ENCODE data around the gene DNAJC3. TPM values are rescaled to one million over a fixed set of nuclear protein-coding genes. Genes with fewer than 3 reads are reported as not detected.
"Not testable (repeated sequence)": the region's sequence is repeated elsewhere in the genome, so short reads cannot be mapped to it uniquely, and the experiment has no call there.

DNAJC3 gene
- total RNA-seq, 1 donor from 2014 or later, result 23.5 TPM

DNA sequence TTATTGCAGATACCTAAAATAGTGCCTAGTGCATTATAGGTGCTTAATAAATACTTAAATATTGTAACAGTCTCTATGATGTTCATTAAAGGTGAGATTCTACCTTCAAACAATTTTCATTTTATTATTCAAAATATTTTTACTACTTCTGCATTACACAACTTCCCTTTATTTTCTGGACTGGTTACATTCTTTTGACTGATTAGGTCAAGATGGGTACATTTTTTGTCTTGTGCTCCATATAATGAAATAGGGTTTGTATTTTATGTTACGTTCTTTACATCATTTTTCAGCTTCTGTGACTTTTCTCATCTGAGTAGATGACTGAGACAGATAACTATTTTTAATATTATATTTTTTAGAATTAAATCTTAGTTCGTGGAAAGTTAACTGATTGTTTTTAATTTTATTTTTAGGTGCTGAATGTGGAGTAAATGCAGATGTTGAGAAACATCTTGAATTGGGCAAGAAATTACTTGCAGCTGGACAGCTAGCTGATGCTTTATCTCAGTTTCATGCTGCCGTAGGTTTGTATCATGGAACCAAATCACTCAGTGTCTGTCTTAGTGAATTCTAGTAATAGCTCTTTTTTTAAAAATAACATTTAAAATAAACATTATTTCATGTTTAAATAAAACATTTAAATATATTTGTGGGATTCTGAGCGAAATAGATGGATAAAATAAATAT is 32.0 kb downstream of the DNAJC3 start:
- Histone ChIP-seq H3K9ac (ENCODE audit: low read depth in 1 of 3, low read length in 3 of 3) (no peak overlapping the region), H3K9me3 (ENCODE audit: control insufficient read depth in 3 of 3, low read length in 3 of 3) (no peaks in the 10 kb centered on the region), H3K4me1 (ENCODE audit: control insufficient read depth in 3 of 3, insufficient read depth in 3 of 3, low read length in 3 of 3) (peaks cover 0 to 6% (median 3%) of the 10 kb centered on the region in 3 donors), H3K4me3 (ENCODE audit: low read length in 3 of 3) (no peak overlapping the region), H3K27ac (ENCODE audit: low read depth, low read length) (no peak overlapping the region), H3K27me3 (ENCODE audit: control insufficient read depth in 3 of 3, insufficient read depth in 3 of 3, low read length in 3 of 3) (no peaks in the 10 kb centered on the region), H3K36me3 (ENCODE audit: control insufficient read depth in 3 of 3, insufficient read depth in 3 of 3, low read length in 3 of 3) (peaks cover 6 to 12% (median 8%) of the 10 kb centered on the region in 3 donors)

DNA sequence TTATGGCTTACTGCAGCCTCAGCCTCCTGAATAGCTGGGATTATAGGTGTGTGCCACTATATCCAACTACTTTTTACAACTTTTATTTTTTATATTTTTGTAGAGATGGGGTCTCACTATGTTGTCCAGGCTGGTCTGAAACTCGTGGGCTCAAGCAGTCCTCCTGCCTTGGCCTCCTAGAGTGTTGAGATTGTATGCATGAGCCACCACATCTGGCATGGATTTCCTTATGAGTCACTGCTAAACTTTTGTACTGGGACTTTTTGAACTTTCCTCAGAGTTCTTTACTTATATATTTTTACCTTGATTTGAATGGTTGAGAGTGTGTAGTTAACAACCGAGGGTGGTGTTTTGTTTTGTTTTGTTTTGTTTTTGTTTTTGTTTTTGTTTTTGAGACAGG is 33.4 kb downstream of the DNAJC3 start:
- Histone ChIP-seq H3K4me3 (ENCODE audit: low read length in 3 of 3) (no peak overlapping the region), H3K27ac (ENCODE audit: low read depth, low read length) (no peak overlapping the region), H3K27me3 (ENCODE audit: control insufficient read depth in 3 of 3, insufficient read depth in 3 of 3, low read length in 3 of 3) (no peaks in the 10 kb centered on the region), H3K9me3 (ENCODE audit: control insufficient read depth in 3 of 3, low read length in 3 of 3) (no peaks in the 10 kb centered on the region), H3K36me3 (ENCODE audit: control insufficient read depth in 3 of 3, insufficient read depth in 3 of 3, low read length in 3 of 3) (peaks cover 6 to 12% (median 8%) of the 10 kb centered on the region in 3 donors), H3K9ac (ENCODE audit: low read depth in 1 of 3, low read length in 3 of 3) (no peak overlapping the region), H3K4me1 (ENCODE audit: control insufficient read depth in 3 of 3, insufficient read depth in 3 of 3, low read length in 3 of 3) (no peaks in the 10 kb centered on the region)

DNA sequence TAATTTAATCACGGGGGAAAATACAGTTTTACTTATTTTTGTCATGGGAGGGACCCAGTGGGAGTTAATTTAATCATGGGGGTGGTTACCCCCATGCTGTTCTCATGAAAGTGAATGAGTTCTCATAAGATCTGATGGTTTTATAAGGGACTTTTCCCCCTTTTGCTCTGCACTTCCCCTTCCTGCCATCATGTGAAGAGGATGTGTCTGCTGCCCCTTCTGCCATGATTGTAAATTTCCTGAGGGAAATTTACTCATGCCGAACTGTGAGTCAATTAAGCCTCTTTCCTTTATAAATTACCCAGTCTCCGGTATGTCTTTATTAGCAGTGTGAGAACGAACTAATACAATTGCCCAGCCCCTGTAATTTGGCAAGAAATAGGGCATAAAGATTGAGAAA is 35.9 kb downstream of the DNAJC3 start:
- H3K9ac ChIP-seq (ENCODE audit: low read depth in 1 of 3, low read length in 3 of 3); H3K27me3 ChIP-seq (ENCODE audit: control insufficient read depth in 3 of 3, insufficient read depth in 3 of 3, low read length in 3 of 3); H3K4me1 ChIP-seq (ENCODE audit: control insufficient read depth in 3 of 3, insufficient read depth in 3 of 3, low read length in 3 of 3); H3K4me3 ChIP-seq (ENCODE audit: low read length in 3 of 3); H3K27ac ChIP-seq (ENCODE audit: low read depth, low read length); H3K9me3 ChIP-seq (ENCODE audit: control insufficient read depth in 3 of 3, low read length in 3 of 3): not testable (repeated sequence)
- peaks cover 6 to 15% (median 8%) of the 10 kb centered on the region in 3 donors for H3K36me3 ChIP-seq (ENCODE audit: control insufficient read depth in 3 of 3, insufficient read depth in 3 of 3, low read length in 3 of 3)

DNA sequence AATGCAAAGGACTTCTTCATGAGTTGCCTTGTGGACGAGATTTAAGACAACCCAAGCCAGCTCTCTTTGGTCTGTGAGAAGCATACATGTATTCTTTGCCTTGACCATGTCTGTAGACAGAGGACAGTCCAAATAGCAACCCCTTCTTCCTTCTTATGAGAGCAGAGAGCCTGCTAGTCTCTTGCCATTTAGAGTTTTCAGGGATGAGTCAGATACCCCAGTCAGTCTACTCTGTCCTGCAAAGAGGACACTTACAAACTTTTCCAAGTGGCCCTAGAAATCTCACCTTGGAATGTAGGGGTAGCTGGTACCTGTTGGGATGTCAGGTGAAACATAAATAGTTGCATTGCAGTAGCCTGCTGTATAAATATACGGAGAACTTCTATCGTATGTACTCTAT is 36.7 kb downstream of the DNAJC3 start:
- no peaks in the 10 kb centered on the region for H3K9me3 ChIP-seq (ENCODE audit: control insufficient read depth in 3 of 3, low read length in 3 of 3)
- no peak overlapping the region for H3K27ac ChIP-seq (ENCODE audit: low read depth, low read length)
- H3K9ac ChIP-seq (ENCODE audit: low read depth in 1 of 3, low read length in 3 of 3), result no peak overlapping the region
- H3K27me3 ChIP-seq (ENCODE audit: control insufficient read depth in 3 of 3, insufficient read depth in 3 of 3, low read length in 3 of 3), result no peaks in the 10 kb centered on the region
- H3K36me3 ChIP-seq (ENCODE audit: control insufficient read depth in 3 of 3, insufficient read depth in 3 of 3, low read length in 3 of 3), result peaks cover 6 to 15% (median 8%) of the 10 kb centered on the region in 3 donors
- H3K4me3 ChIP-seq (ENCODE audit: low read length in 3 of 3), result no peak overlapping the region
- no peaks in the 10 kb centered on the region for H3K4me1 ChIP-seq (ENCODE audit: control insufficient read depth in 3 of 3, insufficient read depth in 3 of 3, low read length in 3 of 3)

DNA sequence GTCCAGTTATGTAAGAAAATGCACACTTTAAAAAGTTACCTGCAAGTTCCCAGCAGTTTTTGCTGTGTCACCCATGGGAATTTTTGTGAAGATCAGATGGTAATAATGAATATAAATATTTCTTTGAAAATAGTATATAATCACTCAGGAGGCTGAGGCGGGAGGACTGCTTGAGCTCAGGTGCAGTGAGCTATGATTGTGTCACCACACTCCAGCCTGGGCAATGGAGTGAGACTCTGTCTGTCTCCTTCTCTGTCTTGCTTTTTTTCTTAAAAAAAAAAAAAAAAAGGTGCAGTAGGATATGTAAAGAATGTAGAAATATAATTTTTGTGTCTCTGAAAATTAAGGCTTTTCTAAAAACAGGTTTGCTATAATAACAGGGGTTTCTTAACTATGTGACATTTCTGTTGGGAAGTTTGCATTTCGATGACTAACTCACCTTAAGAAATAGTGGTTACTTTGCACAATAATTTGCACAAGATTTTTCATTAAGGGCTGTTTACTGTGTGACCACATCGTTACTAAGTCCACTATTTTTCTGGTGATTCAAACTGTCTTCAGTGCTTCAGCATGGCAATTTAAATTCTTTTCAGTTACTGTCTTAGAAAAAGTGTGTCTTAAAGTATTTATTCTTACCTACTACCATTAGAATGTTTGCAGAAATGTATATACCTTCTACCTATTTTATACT is 37.3 kb downstream of the DNAJC3 start:
- H3K27me3 ChIP-seq (ENCODE audit: control insufficient read depth in 3 of 3, insufficient read depth in 3 of 3, low read length in 3 of 3), result no peaks in the 10 kb centered on the region
- H3K4me1 ChIP-seq (ENCODE audit: control insufficient read depth in 3 of 3, insufficient read depth in 3 of 3, low read length in 3 of 3), result no peaks in the 10 kb centered on the region
- peaks cover 6 to 15% (median 8%) of the 10 kb centered on the region in 3 donors for H3K36me3 ChIP-seq (ENCODE audit: control insufficient read depth in 3 of 3, insufficient read depth in 3 of 3, low read length in 3 of 3)
- H3K9me3 ChIP-seq (ENCODE audit: control insufficient read depth in 3 of 3, low read length in 3 of 3), result no peaks in the 10 kb centered on the region
- no peak overlapping the region for H3K4me3 ChIP-seq (ENCODE audit: low read length in 3 of 3)
- H3K9ac ChIP-seq (ENCODE audit: low read depth in 1 of 3, low read length in 3 of 3), result no peak overlapping the region
- no peak overlapping the region for H3K27ac ChIP-seq (ENCODE audit: low read depth, low read length)

DNA sequence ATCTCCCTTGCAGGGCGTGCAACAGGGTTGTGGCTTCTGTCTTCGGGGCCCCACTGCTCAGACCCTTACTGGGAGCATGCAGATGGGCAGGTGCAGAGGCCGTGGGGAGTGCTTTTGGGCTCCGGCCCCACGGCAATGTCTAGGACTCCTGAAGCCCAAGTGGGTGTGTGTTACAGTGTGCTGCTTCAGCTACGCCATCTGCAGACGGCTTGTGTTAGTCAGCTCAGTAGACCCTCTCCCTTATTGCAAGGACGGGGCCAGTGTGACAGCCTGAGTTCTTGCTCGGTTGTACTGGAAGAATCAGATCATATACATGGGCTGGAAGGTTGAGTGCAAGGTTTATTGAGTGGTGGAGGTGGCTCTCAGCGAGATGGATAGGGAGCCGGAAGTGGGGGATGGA is 39.3 kb downstream of the DNAJC3 start:
- H3K27ac ChIP-seq (ENCODE audit: low read depth, low read length), result no peak overlapping the region
- H3K27me3 ChIP-seq (ENCODE audit: control insufficient read depth in 3 of 3, insufficient read depth in 3 of 3, low read length in 3 of 3), result no peaks in the 10 kb centered on the region
- peaks cover 4 to 15% (median 8%) of the 10 kb centered on the region in 3 donors for H3K36me3 ChIP-seq (ENCODE audit: control insufficient read depth in 3 of 3, insufficient read depth in 3 of 3, low read length in 3 of 3)
- no peak overlapping the region for H3K4me3 ChIP-seq (ENCODE audit: low read length in 3 of 3)
- no peak overlapping the region for H3K9ac ChIP-seq (ENCODE audit: low read depth in 1 of 3, low read length in 3 of 3)
- H3K4me1 ChIP-seq (ENCODE audit: control insufficient read depth in 3 of 3, insufficient read depth in 3 of 3, low read length in 3 of 3), result no peaks in the 10 kb centered on the region
- H3K9me3 ChIP-seq (ENCODE audit: control insufficient read depth in 3 of 3, low read length in 3 of 3), result no peaks in the 10 kb centered on the region

DNA sequence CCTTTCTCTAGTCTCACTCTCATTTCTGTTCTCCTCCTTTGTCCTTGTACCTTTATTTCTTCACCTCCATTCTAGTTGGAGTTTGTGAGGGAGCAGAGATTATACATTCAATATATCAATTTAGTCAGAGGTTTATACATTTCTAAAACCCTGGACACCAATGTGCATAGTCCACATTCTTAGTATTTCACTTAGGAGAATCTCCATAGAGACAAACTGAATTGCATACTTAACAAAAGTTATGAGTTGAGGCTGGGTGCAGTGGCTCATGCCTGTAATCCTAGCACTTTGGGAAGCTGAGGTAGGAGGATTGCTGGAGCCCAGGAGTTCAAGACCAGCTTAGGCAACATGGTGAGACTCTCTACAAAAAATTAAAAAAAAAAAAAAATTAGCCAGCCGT is 45.3 kb downstream of the DNAJC3 start:
- Histone ChIP-seq H3K9ac (ENCODE audit: low read depth in 1 of 3, low read length in 3 of 3) (no peak overlapping the region), H3K4me1 (ENCODE audit: control insufficient read depth in 3 of 3, insufficient read depth in 3 of 3, low read length in 3 of 3) (no peaks in the 10 kb centered on the region), H3K27me3 (ENCODE audit: control insufficient read depth in 3 of 3, insufficient read depth in 3 of 3, low read length in 3 of 3) (no peaks in the 10 kb centered on the region), H3K9me3 (ENCODE audit: control insufficient read depth in 3 of 3, low read length in 3 of 3) (no peaks in the 10 kb centered on the region), H3K4me3 (ENCODE audit: low read length in 3 of 3) (no peak overlapping the region), H3K27ac (ENCODE audit: low read depth, low read length) (no peak overlapping the region), H3K36me3 (ENCODE audit: control insufficient read depth in 3 of 3, insufficient read depth in 3 of 3, low read length in 3 of 3) (peaks cover 0 to 2% (median 0%) of the 10 kb centered on the region in 3 donors)

DNA sequence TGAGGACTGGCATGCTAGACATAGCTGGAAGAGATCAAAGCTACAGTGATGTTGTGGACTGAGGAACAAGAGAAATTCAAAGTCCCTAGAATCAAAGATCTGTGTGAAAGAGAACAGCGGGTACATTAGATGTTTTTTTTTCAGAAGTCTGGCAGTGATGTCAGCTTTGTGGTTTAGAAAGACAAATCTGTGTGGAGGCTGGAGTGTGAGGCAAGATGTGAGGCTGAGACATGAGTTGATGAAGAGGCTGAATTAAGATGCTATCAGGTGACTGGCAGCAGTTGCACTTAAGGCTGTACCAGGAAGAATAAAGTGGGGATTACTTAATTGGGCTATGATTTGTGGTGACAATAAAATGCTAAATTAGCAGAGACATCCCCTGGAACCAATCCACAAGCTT is 46.5 kb downstream of the DNAJC3 start:
- Histone ChIP-seq H3K4me3 (ENCODE audit: low read length in 3 of 3) (no peak overlapping the region), H3K9me3 (ENCODE audit: control insufficient read depth in 3 of 3, low read length in 3 of 3) (no peaks in the 10 kb centered on the region), H3K36me3 (ENCODE audit: control insufficient read depth in 3 of 3, insufficient read depth in 3 of 3, low read length in 3 of 3) (peaks cover 0 to 2% (median 0%) of the 10 kb centered on the region in 3 donors), H3K4me1 (ENCODE audit: control insufficient read depth in 3 of 3, insufficient read depth in 3 of 3, low read length in 3 of 3) (no peaks in the 10 kb centered on the region), H3K9ac (ENCODE audit: low read depth in 1 of 3, low read length in 3 of 3) (no peak overlapping the region), H3K27me3 (ENCODE audit: control insufficient read depth in 3 of 3, insufficient read depth in 3 of 3, low read length in 3 of 3) (no peaks in the 10 kb centered on the region), H3K27ac (ENCODE audit: low read depth, low read length) (no peak overlapping the region)

DNA sequence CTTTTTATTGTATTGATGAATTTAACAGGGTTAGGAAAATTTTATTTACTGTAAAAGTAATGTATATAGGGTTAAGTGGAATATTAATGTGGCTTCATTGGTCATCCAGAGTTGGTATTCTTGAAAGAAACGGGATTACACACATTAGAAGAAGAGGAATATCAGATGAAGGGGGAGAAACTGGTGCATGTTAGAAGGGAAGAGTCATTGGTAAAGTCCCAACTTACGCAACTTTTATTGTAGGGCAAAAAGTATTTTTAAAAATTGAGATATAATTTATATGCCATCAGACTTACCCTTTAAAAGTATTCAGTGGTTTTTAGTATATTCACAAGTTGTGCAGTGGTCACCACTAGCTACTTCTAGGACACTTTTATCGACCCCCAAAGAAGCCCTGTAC is 47.3 kb downstream of the DNAJC3 start:
- Histone ChIP-seq H3K9ac (ENCODE audit: low read depth in 1 of 3, low read length in 3 of 3) (no peak overlapping the region), H3K27ac (ENCODE audit: low read depth, low read length) (no peak overlapping the region), H3K36me3 (ENCODE audit: control insufficient read depth in 3 of 3, insufficient read depth in 3 of 3, low read length in 3 of 3) (peaks cover 0 to 2% (median 0%) of the 10 kb centered on the region in 3 donors), H3K4me1 (ENCODE audit: control insufficient read depth in 3 of 3, insufficient read depth in 3 of 3, low read length in 3 of 3) (no peaks in the 10 kb centered on the region), H3K9me3 (ENCODE audit: control insufficient read depth in 3 of 3, low read length in 3 of 3) (no peaks in the 10 kb centered on the region), H3K4me3 (ENCODE audit: low read length in 3 of 3) (no peak overlapping the region), H3K27me3 (ENCODE audit: control insufficient read depth in 3 of 3, insufficient read depth in 3 of 3, low read length in 3 of 3) (no peaks in the 10 kb centered on the region)

DNA sequence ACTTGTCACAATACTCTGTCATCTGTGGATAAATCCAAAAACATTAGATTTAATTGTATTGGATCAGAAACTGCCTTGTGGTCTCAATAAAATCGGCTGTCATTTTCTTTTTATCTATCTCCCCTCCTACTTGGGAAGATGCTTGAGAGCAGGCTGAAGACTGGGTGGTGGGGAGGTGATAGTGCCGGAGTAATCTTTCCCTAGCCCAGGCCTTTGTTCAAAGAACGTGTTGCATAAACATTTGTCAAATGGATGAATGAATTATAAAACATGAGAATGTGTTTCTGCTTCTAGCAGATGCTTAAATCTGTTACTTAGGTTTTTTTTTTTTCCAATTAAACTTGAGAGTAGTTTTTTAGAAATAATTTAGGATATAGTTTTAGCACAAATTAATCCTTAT is 49.9 kb downstream of the DNAJC3 start:
- Histone ChIP-seq H3K27ac (ENCODE audit: low read depth, low read length) (no peak overlapping the region), H3K4me3 (ENCODE audit: low read length in 3 of 3) (no peak overlapping the region), H3K27me3 (ENCODE audit: control insufficient read depth in 3 of 3, insufficient read depth in 3 of 3, low read length in 3 of 3) (no peaks in the 10 kb centered on the region), H3K9me3 (ENCODE audit: control insufficient read depth in 3 of 3, low read length in 3 of 3) (no peaks in the 10 kb centered on the region), H3K36me3 (ENCODE audit: control insufficient read depth in 3 of 3, insufficient read depth in 3 of 3, low read length in 3 of 3) (peaks cover 0 to 2% (median 0%) of the 10 kb centered on the region in 3 donors), H3K4me1 (ENCODE audit: control insufficient read depth in 3 of 3, insufficient read depth in 3 of 3, low read length in 3 of 3) (no peaks in the 10 kb centered on the region), H3K9ac (ENCODE audit: low read depth in 1 of 3, low read length in 3 of 3) (no peak overlapping the region)
